LNCaP clone FGC (cell line): ENCODE results near the gene CSTPP1.

ENCODE experiments used
- DNase-seq: peaks from one replicate; pipeline ENCODE4 v3.0.0-alpha.2; 2011; ENCODE audit warnings: low read depth
- H3K4me3 ChIP-seq: 2 replicates; pipeline ENCODE4 v1.5.1; 2011; ENCODE audit warnings: mild to moderate bottlenecking, low read depth, low read length, control low read depth
- TF ChIP-seq, protein P1 (sequence below): IDR thresholded peaks from 2 replicates; pipeline ENCODE4 v1.5.1; 2012; ENCODE audit warnings: mild to moderate bottlenecking; ENCODE audit not compliant: control insufficient read depth, insufficient read depth; ENCODE audit errors: extremely low read depth

CSTPP1 gene

DNA sequence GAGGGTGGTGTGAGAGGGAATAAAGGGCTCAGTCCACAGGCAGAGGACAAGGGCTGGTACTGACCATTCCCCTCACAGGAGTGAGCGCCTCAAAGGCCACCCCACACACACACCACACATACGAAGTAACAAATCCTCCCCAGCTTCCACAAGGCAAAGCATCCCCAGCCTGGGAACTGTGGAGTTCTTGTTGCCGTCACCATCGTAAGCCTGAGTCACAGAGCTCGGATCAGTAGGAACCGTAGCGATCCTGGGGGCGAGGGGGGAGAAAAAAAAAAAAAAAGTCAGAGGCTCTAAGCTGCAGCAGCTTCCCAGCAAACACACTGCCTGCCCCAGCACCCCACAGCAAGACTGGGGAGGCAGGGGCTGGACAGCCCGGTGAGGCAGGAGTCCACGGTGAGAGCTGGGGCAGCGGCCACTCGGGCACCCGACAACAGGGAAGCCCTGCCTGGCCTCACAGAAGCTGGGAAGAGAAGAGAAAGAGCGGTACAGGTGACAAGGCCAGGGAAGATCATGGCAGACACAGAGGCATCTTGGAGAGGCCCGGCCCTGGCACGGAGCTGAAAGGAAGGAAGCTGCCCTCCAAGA lies 228.8 kb downstream of the CSTPP1 start:
- H3K4me3 ChIP-seq = no peak overlapping the region
- TF ChIP-seq, protein P1, sequence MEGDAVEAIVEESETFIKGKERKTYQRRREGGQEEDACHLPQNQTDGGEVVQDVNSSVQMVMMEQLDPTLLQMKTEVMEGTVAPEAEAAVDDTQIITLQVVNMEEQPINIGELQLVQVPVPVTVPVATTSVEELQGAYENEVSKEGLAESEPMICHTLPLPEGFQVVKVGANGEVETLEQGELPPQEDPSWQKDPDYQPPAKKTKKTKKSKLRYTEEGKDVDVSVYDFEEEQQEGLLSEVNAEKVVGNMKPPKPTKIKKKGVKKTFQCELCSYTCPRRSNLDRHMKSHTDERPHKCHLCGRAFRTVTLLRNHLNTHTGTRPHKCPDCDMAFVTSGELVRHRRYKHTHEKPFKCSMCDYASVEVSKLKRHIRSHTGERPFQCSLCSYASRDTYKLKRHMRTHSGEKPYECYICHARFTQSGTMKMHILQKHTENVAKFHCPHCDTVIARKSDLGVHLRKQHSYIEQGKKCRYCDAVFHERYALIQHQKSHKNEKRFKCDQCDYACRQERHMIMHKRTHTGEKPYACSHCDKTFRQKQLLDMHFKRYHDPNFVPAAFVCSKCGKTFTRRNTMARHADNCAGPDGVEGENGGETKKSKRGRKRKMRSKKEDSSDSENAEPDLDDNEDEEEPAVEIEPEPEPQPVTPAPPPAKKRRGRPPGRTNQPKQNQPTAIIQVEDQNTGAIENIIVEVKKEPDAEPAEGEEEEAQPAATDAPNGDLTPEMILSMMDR = no peak
- no peak for DNase-seq

DNA sequence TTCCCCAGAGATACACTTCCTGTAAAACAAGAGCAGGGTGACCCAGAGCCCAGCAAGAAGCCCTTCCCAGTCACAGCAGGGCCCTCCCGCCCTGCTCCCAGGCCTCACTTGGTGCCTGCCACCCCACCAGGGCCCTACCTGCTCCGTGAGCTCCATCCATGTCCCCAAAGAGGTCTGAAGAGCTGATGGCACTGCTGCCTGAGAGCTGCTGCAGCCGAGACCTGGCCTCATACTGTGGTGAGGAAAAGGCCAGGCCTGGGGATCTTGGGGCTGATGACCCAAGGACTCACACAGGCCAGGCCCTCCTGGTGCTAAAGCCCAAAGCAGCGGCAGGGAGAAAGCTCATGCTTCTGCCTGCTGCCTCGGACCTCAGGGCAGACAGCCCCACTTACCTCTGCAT lies 229.8 kb downstream of the CSTPP1 start:
- H3K4me3 ChIP-seq = no peak overlapping the region
- no peak for DNase-seq
- TF ChIP-seq, protein P1 = no peak

DNA sequence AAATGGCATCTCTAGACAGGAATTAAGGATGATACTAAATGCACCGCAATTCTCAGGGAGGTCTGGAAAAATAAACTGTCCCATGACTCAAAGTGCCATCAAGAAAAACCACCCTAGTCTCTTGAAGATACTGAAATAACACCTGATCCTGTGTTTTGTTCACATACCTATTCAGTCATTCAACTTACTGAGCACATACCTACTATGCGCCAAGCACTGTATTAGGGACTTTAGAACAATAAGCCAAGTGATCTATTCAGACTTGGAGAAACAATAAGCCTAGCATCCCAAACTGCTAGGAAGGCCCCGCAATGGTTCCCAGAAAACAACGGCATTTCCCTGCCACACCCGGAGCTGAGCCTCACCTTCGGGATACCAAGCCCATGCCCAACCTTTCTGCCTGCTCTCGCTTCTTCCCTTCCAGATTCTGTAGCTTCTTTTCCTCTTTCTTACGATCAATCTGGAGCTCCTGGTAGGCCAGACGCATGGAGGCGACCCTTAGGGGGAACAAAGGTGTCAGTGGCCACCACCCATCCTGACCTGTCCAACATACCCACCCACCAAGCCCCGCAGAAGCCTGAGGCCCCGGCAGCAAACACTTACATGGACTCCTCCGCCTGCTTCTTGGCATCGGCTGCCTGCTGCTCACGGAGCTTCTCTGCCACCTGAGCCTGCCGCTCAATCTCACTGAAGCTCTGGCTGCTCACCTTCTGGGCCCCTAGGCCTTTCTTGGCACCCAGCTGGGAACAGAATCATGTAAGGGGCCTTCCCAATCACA lies 234.7 kb downstream of the CSTPP1 start:
- TF ChIP-seq, protein P1 = no peak

DNA sequence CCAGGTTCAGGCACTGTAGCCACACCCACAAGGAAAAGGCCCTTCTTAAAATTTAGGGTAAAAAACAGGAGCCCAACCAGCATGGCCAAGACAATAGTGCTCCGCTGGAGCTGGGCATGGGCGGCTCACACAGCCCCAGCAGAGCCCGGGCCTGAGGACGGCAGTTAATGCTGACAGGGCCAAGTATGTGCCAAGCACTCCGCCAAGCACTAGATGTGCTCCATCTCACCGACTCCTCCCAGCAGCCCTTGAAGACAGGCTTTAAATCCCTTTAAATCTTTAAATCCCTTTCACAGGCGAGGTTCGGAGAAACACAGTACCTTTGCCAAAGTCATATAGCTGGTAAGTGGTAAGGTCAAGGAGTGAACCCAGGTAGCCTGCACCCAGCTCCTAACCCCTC lies 235.3 kb downstream of the CSTPP1 start:
- no peak for DNase-seq
- no peak overlapping the region for H3K4me3 ChIP-seq
- TF ChIP-seq, protein P1 = no peak

More for the DNA sequence above, 234.7 kb downstream of the CSTPP1 start:
- no peak for DNase-seq
- H3K4me3 ChIP-seq = no peak overlapping the region

DNA sequence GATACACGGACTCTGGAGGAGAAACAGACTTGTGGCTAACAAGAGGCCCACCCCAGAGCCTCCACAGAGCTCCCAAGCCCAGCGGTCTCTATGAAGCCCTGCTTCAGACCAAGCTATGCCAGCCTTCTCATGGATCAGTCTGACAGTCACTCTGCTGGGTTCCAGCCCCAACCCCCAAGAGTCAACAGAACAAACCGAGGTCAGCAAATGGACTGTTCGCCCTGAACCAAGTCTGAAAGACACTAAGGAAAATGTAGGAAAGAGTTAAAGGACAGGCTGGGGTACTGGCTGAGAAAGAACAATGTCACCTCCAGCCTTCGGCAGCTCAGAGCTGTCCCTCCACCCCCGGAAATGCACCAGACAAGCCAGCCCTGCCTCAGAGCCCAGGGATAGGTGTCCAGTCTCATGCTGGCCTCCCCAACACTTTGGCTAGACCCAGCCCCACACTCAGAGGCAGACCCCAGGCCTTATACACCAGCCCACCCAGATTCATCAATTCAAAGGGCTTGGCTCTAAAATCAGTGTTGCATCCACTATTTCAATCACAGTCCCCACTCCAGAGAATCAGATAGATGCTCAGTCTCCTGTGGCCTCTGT lies 236.3 kb downstream of the CSTPP1 start:
- no peak for DNase-seq
- no peak overlapping the region for H3K4me3 ChIP-seq
- TF ChIP-seq, protein P1 = no peak

DNA sequence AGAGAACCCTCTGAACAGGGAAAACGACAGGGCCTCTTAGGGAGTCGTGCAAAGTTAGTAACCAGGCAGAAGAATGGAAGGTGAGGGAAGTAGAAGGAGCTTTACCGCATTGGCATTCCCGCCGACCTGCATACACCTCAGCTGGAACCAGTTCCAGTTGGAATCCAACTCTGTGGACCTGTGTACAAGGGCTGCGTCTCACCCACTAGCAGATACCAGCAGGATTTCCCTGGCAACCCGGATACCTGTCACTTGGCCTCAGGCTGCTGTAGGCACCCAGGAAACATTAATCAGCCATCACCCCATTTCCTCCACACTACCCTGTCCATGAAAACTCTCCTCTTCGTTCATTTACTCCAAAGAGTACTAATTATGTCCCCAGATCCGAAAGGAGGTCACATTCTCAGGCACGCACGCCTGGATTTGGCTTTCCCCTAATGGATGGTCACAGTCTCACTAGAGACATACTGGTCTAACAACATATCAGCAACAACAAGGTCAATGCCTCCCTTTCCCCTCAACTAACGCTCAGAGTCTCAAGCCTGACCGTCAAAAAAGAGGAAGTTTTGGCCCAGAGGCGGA lies 239.3 kb downstream of the CSTPP1 start:
- TF ChIP-seq, protein P1 = no peak

More for the DNA sequence above, 239.3 kb downstream of the CSTPP1 start:
- peak overlapping the region; percentile 99 for H3K4me3 ChIP-seq
- DNase-seq = no peak
